ENCODE results near the gene NBPF26. TPM values are rescaled to one million over a fixed set of nuclear protein-coding genes. Genes with fewer than 3 reads are reported as not detected.
A peak's percentile ranks its signal among the peaks of the same experiment; 100 is the strongest.
"Not testable (repeated sequence)": the region's sequence is repeated elsewhere in the genome, so short reads cannot be mapped to it uniquely, and the experiment has no call there.

Gene NBPF26
- total and polyA plus RNA-seq, 2 of the 13 experiments (the other 11 are each of a cell fraction or from before 2014, with no cell fraction given): 5.3 to 6.4 TPM

DNA sequence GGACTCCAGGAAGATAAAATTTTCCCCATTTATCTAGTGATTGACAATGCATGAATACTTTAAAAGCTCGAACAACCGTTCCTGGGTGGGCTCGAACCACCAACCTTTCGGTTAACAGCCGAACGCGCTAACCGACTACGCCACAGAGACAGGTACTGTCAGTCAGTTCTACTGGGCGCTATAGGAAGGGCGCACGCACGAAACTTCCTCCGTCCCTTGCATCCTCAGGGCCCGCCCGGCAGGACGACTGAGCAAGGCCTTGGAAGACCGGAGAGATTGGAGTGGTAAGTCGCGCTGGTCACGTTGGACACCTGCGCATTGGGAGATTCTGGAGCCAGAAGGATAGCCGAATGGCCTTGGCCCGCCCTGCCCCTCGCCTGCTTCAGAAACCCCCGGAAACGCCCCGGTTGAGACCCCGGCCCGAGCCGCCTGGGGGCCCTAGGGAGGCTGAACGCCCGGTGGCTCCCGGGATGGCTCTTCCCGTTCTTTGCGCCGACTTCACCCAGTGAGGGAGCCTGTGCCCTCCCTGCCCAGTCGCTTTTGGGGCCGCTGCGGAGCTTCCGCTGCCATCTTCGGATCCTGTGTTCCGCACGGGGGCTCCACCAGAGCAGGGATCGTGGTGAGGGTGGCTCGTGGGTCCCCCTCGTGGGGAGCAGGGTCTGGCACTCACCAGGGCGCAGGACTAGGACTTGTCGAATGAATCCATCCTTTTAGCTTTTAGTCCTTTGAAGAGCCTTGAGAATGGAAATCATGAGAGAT, 120.6 kb downstream of the NBPF26 start:
- BruUV-seq (replicated peaks); CTCF ChIA-PET (ENCODE audit: low intra/inter-chr PET ratio, low total read pairs); in situ Hi-C loops (cut with HindIII; ENCODE audit: extremely low pct_ligation_motif_present, low pct_unique_long_range_greater_than_20kb); H3K4me1 ChIP-seq (ENCODE audit: insufficient read depth, low read length); H3K9me3 ChIP-seq (ENCODE audit: low read length); FAIRE-seq; POLR2A ChIA-PET; H2AFZ ChIP-seq (ENCODE audit: low read length); H3K36me3 ChIP-seq (replicated peaks in 1 of 2; ENCODE audit: control insufficient read depth in 1 of 2, insufficient read depth in 2 of 2, low read length in 2 of 2); H3K79me2 ChIP-seq (ENCODE audit: insufficient read depth, low read length); ATAC-seq; H4K20me1 ChIP-seq (ENCODE audit: insufficient read depth, low read length); H3K27ac ChIP-seq (ENCODE audit: extremely low read length, insufficient read depth, low read length); intact Hi-C loops (cut with micrococcal nuclease; ENCODE audit: unreplicated experiment); H3K27me3 ChIP-seq (ENCODE audit: control insufficient read depth in 1 of 2, insufficient read depth in 2 of 2, low read length in 2 of 2): not testable (repeated sequence)
- 68% methylated on average over 15 of the region's 49 CpGs for WGBS (ENCODE audit: low lambda C conversion rate)
- DNase-seq (ENCODE audit: low spot score): peak; percentile 35
- Histone ChIP-seq H3K4me3 (replicated peaks in 1 of 3; ENCODE audit: insufficient read depth in 1 of 3, low read depth in 2 of 3, low read length in 3 of 3) (peak overlapping the region; percentile 16 to 59 (median 42); a peak in 4 of 6 replicates), H3K4me2 (ENCODE audit: low read depth, low read length) (peak overlapping the region; percentile 12; the same call in 1 of the 2 replicates), H3K9ac (ENCODE audit: insufficient read depth, low read depth, low read length) (0 out of 2 replicates have a peak overlapping the region, but pooled peaks have one; percentile 29)
- peak; percentile 91 for TF ChIP-seq HNRNPLL (IDR thresholded peaks at IDR 0.05; ENCODE audit: low read depth, low read length, poor library complexity, severe bottlenecking)
- TF ChIP-seq ZFX (CRISPR knock-in tag; IDR thresholded peaks at IDR 0.05; ENCODE audit: low read depth): peak; percentile 10; the same call in 1 of the 2 replicates
- peak; percentile 41 for TF ChIP-seq STAG1 (CRISPR knock-in tag; IDR thresholded peaks at IDR 0.05)
- peak; percentile 58; the same call in 1 of the 2 replicates for TF ChIP-seq GABPB1 (CRISPR knock-in tag; IDR thresholded peaks at IDR 0.05)
- TF ChIP-seq HNRNPL (IDR thresholded peaks at IDR 0.05; ENCODE audit: low read depth, low read length): 0 out of 2 replicates have a peak, but pooled peaks have one; percentile 47
- peak; percentile 25; the same call in 1 of the 2 replicates for TF ChIP-seq PHF8 (CRISPR knock-in tag; IDR thresholded peaks at IDR 0.05)
- TF ChIP-seq, protein P1, sequence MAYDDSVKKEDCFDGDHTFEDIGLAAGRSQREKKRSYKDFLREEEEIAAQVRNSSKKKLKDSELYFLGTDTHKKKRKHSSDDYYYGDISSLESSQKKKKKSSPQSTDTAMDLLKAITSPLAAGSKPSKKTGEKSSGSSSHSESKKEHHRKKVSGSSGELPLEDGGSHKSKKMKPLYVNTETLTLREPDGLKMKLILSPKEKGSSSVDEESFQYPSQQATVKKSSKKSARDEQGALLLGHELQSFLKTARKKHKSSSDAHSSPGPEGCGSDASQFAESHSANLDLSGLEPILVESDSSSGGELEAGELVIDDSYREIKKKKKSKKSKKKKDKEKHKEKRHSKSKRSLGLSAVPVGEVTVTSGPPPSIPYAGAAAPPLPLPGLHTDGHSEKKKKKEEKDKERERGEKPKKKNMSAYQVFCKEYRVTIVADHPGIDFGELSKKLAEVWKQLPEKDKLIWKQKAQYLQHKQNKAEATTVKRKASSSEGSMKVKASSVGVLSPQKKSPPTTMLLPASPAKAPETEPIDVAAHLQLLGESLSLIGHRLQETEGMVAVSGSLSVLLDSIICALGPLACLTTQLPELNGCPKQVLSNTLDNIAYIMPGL (CRISPR knock-in tag; IDR thresholded peaks at IDR 0.05; ENCODE audit: borderline replicate concordance in 1 of 2, low read depth in 1 of 2): peak in 1 of 2 experiments; percentile 77; a peak in 1 of 4 replicates

All from HepG2 (cell line).